Activated CD4-positive, CD25-positive, alpha-beta regulatory T cell (primary cell): ENCODE measurements around the gene RBM11.
A peak's percentile ranks its signal among the peaks of the same experiment; 100 is the strongest.
"Not testable (repeated sequence)": the region's sequence is repeated elsewhere in the genome, so short reads cannot be mapped to it uniquely, and the experiment has no call there.

ENCODE experiments used
- DNase-seq, 4 experiments: peaks; one replicate each; lab custom pipeline; 2025; lab: John Stamatoyannopoulos, UW

The RBM11 gene

GRCh38 chr21:14215971-14216641 is at the start of gene RBM11:
TSS of gene RBM11 (plus strand) at chr21:14216157. CDS start at chr21:14216187, 30 bp downstream.
- peak; percentile 41 to 57 (median 53) for DNase-seq

- DNase-seq = not testable (repeated sequence)
Measured at GRCh38 chr21:14166463-14167223, 49.3 kb upstream of the RBM11 start.

GRCh38 chr21:14206222-14206621 is 9.7 kb upstream of the RBM11 start:
- DNase-seq = no peak

GRCh38 chr21:14210738-14211137 is 5.2 kb upstream of the RBM11 start, which contains the start of gene LIPI:
TSS of gene LIPI (minus strand) at chr21:14210955. CDS start at chr21:14210845, 110 bp downstream.
- DNase-seq = no peak

- no peak for DNase-seq
Measured at GRCh38 chr21:14213164-14213563, 2.8 kb upstream of the RBM11 start.

GRCh38 chr21:14223365-14223764 is 7.4 kb downstream of the RBM11 start:
- DNase-seq = no peak

- DNase-seq = no peak
Measured at GRCh38 chr21:14229399-14229798, 13.4 kb downstream of the RBM11 start.

GRCh38 chr21:14235101-14235500 is 19.1 kb downstream of the RBM11 start:
- no peak for DNase-seq

GRCh38 chr21:14236180-14236579 is 20.2 kb downstream of the RBM11 start:
- no peak for DNase-seq

GRCh38 chr21:14239281-14239680 is 23.3 kb downstream of the RBM11 start:
- no peak for DNase-seq

- DNase-seq = no peak
Measured at GRCh38 chr21:14241297-14241696, 25.3 kb downstream of the RBM11 start.

- DNase-seq = no peak
Measured at GRCh38 chr21:14243461-14243860, 27.5 kb downstream of the RBM11 start.

- DNase-seq = no peak
Measured at GRCh38 chr21:14243874-14244273, 27.9 kb downstream of the RBM11 start.

- DNase-seq = no peak
Measured at GRCh38 chr21:14244911-14245310, 29.0 kb downstream of the RBM11 start.

- DNase-seq = no peak
Measured at GRCh38 chr21:14245711-14246110, 29.8 kb downstream of the RBM11 start.

- no peak for DNase-seq
Measured at GRCh38 chr21:14251336-14251735, 35.4 kb downstream of the RBM11 start.

GRCh38 chr21:14259747-14260146 is 43.8 kb downstream of the RBM11 start:
- no peak for DNase-seq

- no peak for DNase-seq
Measured at GRCh38 chr21:14260174-14260764, 44.3 kb downstream of the RBM11 start.

GRCh38 chr21:14262039-14262438 is 46.1 kb downstream of the RBM11 start:
- DNase-seq = no peak

- no peak for DNase-seq
Measured at GRCh38 chr21:14263879-14264278, 47.9 kb downstream of the RBM11 start.

- DNase-seq = no peak
Measured at GRCh38 chr21:14265023-14265422, 49.1 kb downstream of the RBM11 start.

GRCh38 chr21:14267076-14267475 is 51.1 kb downstream of the RBM11 start:
- no peak for DNase-seq

- DNase-seq = no peak
Measured at GRCh38 chr21:14270631-14271030, 54.7 kb downstream of the RBM11 start.
